Spleen (tissue), 11 donors: ENCODE measurements around the gene C10orf62. TPM values are rescaled to one million over a fixed set of nuclear protein-coding genes. Genes with fewer than 3 reads are reported as not detected.

Source experiments
- DNase-seq: peaks from one replicate; pipeline ENCODE4 v3.0.0-alpha.2; 2020
- H3K27ac ChIP-seq, 8 donors: fragments of 200-600 bp; sonication (generic) in 7 of 8; 1 replicate in 4 of 8; 2 replicates in 4 of 8; pipeline versions ENCODE4 v1.5.0 to v1.8.0; 2016 to 2021; ENCODE audit warnings: inconsistent platforms in 4 of 8, mild to moderate bottlenecking in 4 of 8, moderate library complexity in 1 of 8
- H3K27me3 ChIP-seq, 7 donors: fragments of 200-600 bp; sonication (generic) in 6 of 7; replicated peaks in 1 of 7; 1 replicate in 4 of 7; 2 replicates in 3 of 7; pipeline versions ENCODE4 v1.5.0 to v1.8.0; 2016 to 2021; ENCODE audit warnings: inconsistent platforms in 3 of 7, mild to moderate bottlenecking in 1 of 7
- H3K36me3 ChIP-seq, 6 donors: fragments of 200-600 bp; sonication (generic) in 5 of 6; 1 replicate in 4 of 6; 2 replicates in 2 of 6; pipeline versions ENCODE4 v1.5.0 to v1.8.0; 2016 to 2021; ENCODE audit warnings: inconsistent platforms in 2 of 6
- H3K4me1 ChIP-seq, 6 donors: fragments of 200-600 bp; sonication (generic) in 5 of 6; 1 replicate in 3 of 6; 2 replicates in 3 of 6; pipeline versions ENCODE4 v1.5.0 to v1.8.0; 2016 to 2021; ENCODE audit warnings: inconsistent platforms in 3 of 6
- H3K4me3 ChIP-seq, 8 donors: fragments of 200-600 bp; sonication (generic) in 7 of 8; 1 replicate in 4 of 8; 2 replicates in 4 of 8; pipeline versions ENCODE4 v1.5.0 to v1.8.0; 2016 to 2021; ENCODE audit warnings: inconsistent platforms in 4 of 8, mild to moderate bottlenecking in 4 of 8, moderate library complexity in 2 of 8
- H3K9me3 ChIP-seq, 8 donors: fragments of 200-600 bp; sonication (generic) in 7 of 8; 1 replicate in 4 of 8; 2 replicates in 4 of 8; pipeline versions ENCODE4 v1.5.0 to v1.8.0; 2016 to 2021; ENCODE audit warnings: inconsistent platforms in 4 of 8
- CTCF ChIP-seq, 11 experiments: fragments of 200-600 bp in 7 of 11; fragments of 450-650 bp in 4 of 11; sonication (generic) in 4 of 11; IDR thresholded peaks in 8 of 11; conservative IDR thresholded peaks in 3 of 11; 1 replicate in 7 of 11; 2 replicates in 4 of 11; pipeline versions ENCODE4 v1.4.0 to v1.8.0; 2016 to 2021; ENCODE audit warnings: antibody characterized with exemption in 11 of 11, inconsistent platforms in 4 of 11, mild to moderate bottlenecking in 1 of 11
- POLR2A ChIP-seq, 3 donors: fragments of 450-650 bp; IDR thresholded peaks; one replicate each; pipeline ENCODE4 v1.5.1; 2017; ENCODE audit warnings: antibody characterized with exemption in 3 of 3, mild to moderate bottlenecking in 1 of 3
- POLR2AphosphoS5 ChIP-seq, 3 donors: sonication (generic); formaldehyde crosslinking; IDR thresholded peaks; one replicate each; pipeline ENCODE4 v1.5.1; 2017; ENCODE audit warnings: antibody characterized with exemption in 3 of 3
- WGBS, 5 donors: extraction: QIAGEN DNeasy Blood & Tissue Kit in 3 of 5; methylation state at CpG; one replicate each; pipeline versions ENCODE4 v1.1.5 to v1.1.7; 2013 to 2018; 5-methylcytosine and 5-hydroxymethylcytosine counted together
- intact Hi-C: fragments of 100-400 bp; cut with DNase I; formaldehyde crosslinking; loops from one replicate; pipeline ENCODE4 v1.15.0; 2023; ENCODE audit warnings: low total_unique reads
- polyA plus RNA-seq, 3 donors: library from polyadenylated mRNA; stranded (reverse); fragments of 200-250 nt; gene quantifications; one replicate each; pipeline ENCODE4 v1.2.1, GENCODE V29; 2013
- total RNA-seq, 7 donors: library from RNA; depleted of rRNA in 3 of 7; stranded (reverse); fragments of >200 nt in 3 of 7; fragmentation: NEBNext Ultra II Directional in 4 of 7; extraction: Animal tissue kit (Norgen Biotek cat#: 25700) in 4 of 7; gene quantifications; one replicate each; pipeline versions ENCODE4 v1.1.0 to v1.2.1, GENCODE V29; 2016 to 2021
- donor health status: healthy with polysubstance abuse.
- donor health status: DM: no; HTN: no; CAD: no; lungs with moderate emphysema.
- donor health status: DM: no; HTN: no; CAD: no.
- donor health status: Bipolar disorder and iron deficiency.
- donor health status: healthy.
- donor health status: DM: no; HTN: no; CAD: no.
- donor health status: DM: yes; HTN: yes; CAD: no.

C10orf62 gene
- total and polyA plus RNA-seq, 10 donors = not detected

GRCh38 chr10:97578171-97578844 is 11.2 kb upstream of the C10orf62 start:
- no peak for TF ChIP-seq POLR2AphosphoS5 (IDR thresholded peaks at IDR 0.05)
- no peak for TF ChIP-seq CTCF (IDR thresholded peaks at IDR 0.05 in 8 of 11, conservative IDR thresholded peaks at IDR 0.05 in 3 of 11)
- TF ChIP-seq POLR2A (IDR thresholded peaks at IDR 0.05) = no peak
- no peaks in the 10 kb centered on the region for H3K9me3 ChIP-seq
- no peak overlapping the region for H3K27ac ChIP-seq
- no peak overlapping the region for H3K4me3 ChIP-seq
- H3K27me3 ChIP-seq = peaks cover 0 to 17% (median 0%) of the 10 kb centered on the region in 7 donors
- DNase-seq = peak; percentile 39
- WGBS, 5 donors = 74 to 87% (median 75%) methylated on average over 36 to 40 of the region's 40 CpGs
- intact Hi-C loops = no loop called here
- H3K36me3 ChIP-seq = no peaks in the 10 kb centered on the region
- H3K4me1 ChIP-seq = no peaks in the 10 kb centered on the region

- peak; percentile 53 for DNase-seq
- Histone ChIP-seq H3K4me3 (no peak overlapping the region), H3K9me3 (no peaks in the 10 kb centered on the region), H3K36me3 (no peaks in the 10 kb centered on the region), H3K4me1 (no peaks in the 10 kb centered on the region), H3K27me3 (peaks cover 0 to 17% (median 0%) of the 10 kb centered on the region in 7 donors), H3K27ac (no peak overlapping the region)
- 80 to 92% (median 86%) methylated on average over 9 of the region's 9 CpGs for WGBS, 5 donors
- intact Hi-C loops = no loop called here
- TF ChIP-seq CTCF (IDR thresholded peaks at IDR 0.05 in 8 of 11, conservative IDR thresholded peaks at IDR 0.05 in 3 of 11) (no peak), POLR2AphosphoS5 (IDR thresholded peaks at IDR 0.05) (no peak)
Measured at GRCh38 chr10:97580421-97581367, 8.8 kb upstream of the C10orf62 start.

DNA sequence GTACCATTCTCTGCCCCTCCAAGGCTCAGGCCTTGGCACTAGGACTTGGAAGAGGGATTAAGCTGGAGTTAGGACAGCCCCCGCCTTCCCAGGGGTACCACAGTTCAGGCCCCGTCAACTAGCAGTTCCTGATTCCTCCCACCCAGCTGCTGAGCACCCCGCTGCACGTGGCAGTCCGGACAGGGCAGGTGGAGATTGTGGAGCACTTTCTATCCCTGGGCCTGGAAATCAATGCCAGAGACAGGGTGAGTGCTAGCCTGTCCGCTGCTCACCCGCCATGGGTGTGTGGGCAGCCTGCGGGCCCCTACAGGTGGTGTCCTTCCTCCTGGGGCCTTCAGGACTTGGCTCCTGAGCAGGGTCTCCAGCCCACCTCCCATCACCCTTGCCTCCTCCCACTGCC is 7.4 kb upstream of the C10orf62 start:
- no peaks in the 10 kb centered on the region for H3K36me3 ChIP-seq
- 87 to 95% (median 94%) methylated on average over 8 of the region's 8 CpGs for WGBS, 5 donors
- TF ChIP-seq POLR2AphosphoS5 (IDR thresholded peaks at IDR 0.05) (no peak), POLR2A (IDR thresholded peaks at IDR 0.05) (no peak), CTCF (IDR thresholded peaks at IDR 0.05 in 8 of 11, conservative IDR thresholded peaks at IDR 0.05 in 3 of 11) (no peak)
- peak; percentile 62 for DNase-seq
- H3K27me3 ChIP-seq = peaks cover 0 to 17% (median 0%) of the 10 kb centered on the region in 7 donors
- no peak overlapping the region for H3K4me3 ChIP-seq
- no peaks in the 10 kb centered on the region for H3K4me1 ChIP-seq
- H3K27ac ChIP-seq = no peak overlapping the region
- intact Hi-C loops = no loop called here
- H3K9me3 ChIP-seq = no peaks in the 10 kb centered on the region

GRCh38 chr10:97583476-97583875 is 6.0 kb upstream of the C10orf62 start:
- TF ChIP-seq POLR2AphosphoS5 (IDR thresholded peaks at IDR 0.05) = no peak
- TF ChIP-seq POLR2A (IDR thresholded peaks at IDR 0.05) = no peak
- no peak for TF ChIP-seq CTCF (IDR thresholded peaks at IDR 0.05 in 8 of 11, conservative IDR thresholded peaks at IDR 0.05 in 3 of 11)
- peak; percentile 34 for DNase-seq
- Histone ChIP-seq H3K9me3 (no peaks in the 10 kb centered on the region), H3K4me3 (no peak overlapping the region), H3K36me3 (no peaks in the 10 kb centered on the region), H3K27ac (no peak overlapping the region), H3K27me3 (peaks cover 0 to 5% (median 0%) of the 10 kb centered on the region in 7 donors), H3K4me1 (no peaks in the 10 kb centered on the region)
- intact Hi-C loops = no loop called here
- 85 to 97% (median 91%) methylated on average over 7 to 13 of the region's 13 CpGs for WGBS, 5 donors
